ENCODE results near the gene TNFSF15.

TNFSF15 gene

GRCh38 chr9:114834386-114834785 lies 28.5 kb upstream of the TNFSF15 start:
- Histone ChIP-seq H3K27ac (ENCODE audit: extremely low read depth, low read depth, low read length) (no peak overlapping the region), H3K4me3 (ENCODE audit: low read depth, low read length) (no peak overlapping the region), H3K36me3 (ENCODE audit: control insufficient read depth in 2 of 2, insufficient read depth in 1 of 2, low read length in 2 of 2) (no peaks in the 10 kb centered on the region), H3K4me1 (ENCODE audit: control insufficient read depth, insufficient read depth, low read length) (no peaks in the 10 kb centered on the region), H3K9me3 (ENCODE audit: control insufficient read depth, insufficient read depth, low read depth, low read length) (no peaks in the 10 kb centered on the region)
- TF ChIP-seq ZNF169 (tag by site-specific recombination; IDR thresholded peaks at IDR 0.05) (no peak), ZNF155 (tag by site-specific recombination; IDR thresholded peaks at IDR 0.05) (no peak), ZNF19 (tag by site-specific recombination; IDR thresholded peaks at IDR 0.05; ENCODE audit: low read depth) (no peak), ZNF114 (tag by site-specific recombination; IDR thresholded peaks at IDR 0.05) (no peak), KLF17 (tag by site-specific recombination; IDR thresholded peaks at IDR 0.05) (no peak), PRDM2 (tag by site-specific recombination; IDR thresholded peaks at IDR 0.05; ENCODE audit: borderline replicate concordance) (no peak), ZNF610 (tag by site-specific recombination; IDR thresholded peaks at IDR 0.05; ENCODE audit: borderline replicate concordance) (no peak), ZNF354C (tag by site-specific recombination; IDR thresholded peaks at IDR 0.05; ENCODE audit: borderline replicate concordance, low read depth) (no peak), ZNF560 (tag by site-specific recombination; IDR thresholded peaks at IDR 0.05; ENCODE audit: borderline replicate concordance) (no peak), ZNF138 (tag by site-specific recombination; IDR thresholded peaks at IDR 0.05; ENCODE audit: borderline replicate concordance) (no peak), GFI1B (tag by site-specific recombination; IDR thresholded peaks at IDR 0.05) (no peak), MZF1 (tag by site-specific recombination; IDR thresholded peaks at IDR 0.05; ENCODE audit: borderline replicate concordance) (no peak)
- TF ChIP-seq, protein P1, sequence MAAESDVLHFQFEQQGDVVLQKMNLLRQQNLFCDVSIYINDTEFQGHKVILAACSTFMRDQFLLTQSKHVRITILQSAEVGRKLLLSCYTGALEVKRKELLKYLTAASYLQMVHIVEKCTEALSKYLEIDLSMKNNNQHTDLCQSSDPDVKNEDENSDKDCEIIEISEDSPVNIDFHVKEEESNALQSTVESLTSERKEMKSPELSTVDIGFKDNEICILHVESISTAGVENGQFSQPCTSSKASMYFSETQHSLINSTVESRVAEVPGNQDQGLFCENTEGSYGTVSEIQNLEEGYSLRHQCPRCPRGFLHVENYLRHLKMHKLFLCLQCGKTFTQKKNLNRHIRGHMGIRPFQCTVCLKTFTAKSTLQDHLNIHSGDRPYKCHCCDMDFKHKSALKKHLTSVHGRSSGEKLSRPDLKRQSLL (tag by site-specific recombination; IDR thresholded peaks at IDR 0.05): no peak
- TF ChIP-seq, protein P2, sequence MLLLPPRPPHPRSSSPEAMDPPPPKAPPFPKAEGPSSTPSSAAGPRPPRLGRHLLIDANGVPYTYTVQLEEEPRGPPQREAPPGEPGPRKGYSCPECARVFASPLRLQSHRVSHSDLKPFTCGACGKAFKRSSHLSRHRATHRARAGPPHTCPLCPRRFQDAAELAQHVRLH (tag by site-specific recombination; IDR thresholded peaks at IDR 0.05): no peak
- POLR2A ChIA-PET: interaction anchor here (0.6 kb wide), 1 partner anchor 1853 kb away, joined by 3 read pairs; the partner anchor contains the start of gene TRIM32
- CTCF ChIA-PET: no interaction called here

- ChIA-PET CTCF (interaction anchor here (0.9 to 1.8 kb wide), 4 partner anchors 11 to 149 kb away, joined by 3 to 4 read pairs (median 4); no protein-coding TSS in a partner anchor), POLR2A (no interaction called here)
- no peaks in the 10 kb centered on the region for H3K9me3 ChIP-seq (ENCODE audit: control insufficient read depth, insufficient read depth, low read depth, low read length)
- no peak for TF ChIP-seq GLIS2 (tag by site-specific recombination; IDR thresholded peaks at IDR 0.05)
- TF ChIP-seq ZNF513 (tag by site-specific recombination; IDR thresholded peaks at IDR 0.05): no peak
- TF ChIP-seq KLF1 (tag by site-specific recombination; IDR thresholded peaks at IDR 0.05): no peak
- no peak for TF ChIP-seq ZNF266 (tag by site-specific recombination; IDR thresholded peaks at IDR 0.05; ENCODE audit: low read depth)
- TF ChIP-seq ZNF335 (tag by site-specific recombination; conservative IDR thresholded peaks at IDR 0.05): no peak
- TF ChIP-seq ZNF645 (tag by site-specific recombination; IDR thresholded peaks at IDR 0.05): no peak
- no peak for TF ChIP-seq BCL11A (tag by site-specific recombination; IDR thresholded peaks at IDR 0.05; ENCODE audit: low read depth)
- no peak for TF ChIP-seq ZNF624 (tag by site-specific recombination; IDR thresholded peaks at IDR 0.05)
- H3K36me3 ChIP-seq (ENCODE audit: control insufficient read depth in 2 of 2, insufficient read depth in 1 of 2, low read length in 2 of 2): no peaks in the 10 kb centered on the region
- no peaks in the 10 kb centered on the region for H3K4me1 ChIP-seq (ENCODE audit: control insufficient read depth, insufficient read depth, low read length)
- no peak overlapping the region for H3K4me3 ChIP-seq (ENCODE audit: low read depth, low read length)
- H3K27ac ChIP-seq (ENCODE audit: extremely low read depth, low read depth, low read length): no peak overlapping the region
These were observed 24.7 kb upstream of the TNFSF15 start for GRCh38 chr9:114830546-114830945.
